ENCODE measurements around the gene IGFBP4. TPM values are rescaled to one million over a fixed set of nuclear protein-coding genes. Genes with fewer than 3 reads are reported as not detected.

The IGFBP4 gene
- total RNA-seq, 1 experiment from 2014 or later: 6.5 TPM

GRCh38 chr17:40433551-40434415 lies 9.5 kb upstream of the IGFBP4 start:
- intact Hi-C loops (cut with micrococcal nuclease): no loop called here

GRCh38 chr17:40436636-40437035 lies 6.6 kb upstream of the IGFBP4 start:
- DNase-seq (ENCODE audit: unreplicated experiment): no peak
- ChIA-PET CTCF (interaction anchor here (0.9 to 7.3 kb wide), 3 partner anchors 21 to 1229 kb away, joined by 4 to 97 read pairs (median 4); no protein-coding TSS in a partner anchor), POLR2A (interaction anchor here (0.6 to 1.1 kb wide), 4 partner anchors 55 to 97 kb away, joined by 3 to 4 read pairs (median 3); partner anchors contain the start of gene TNS4)
- H3K27me3 Mint-ChIP-seq (ENCODE audit: insufficient read depth, unreplicated experiment): peaks cover 12% of the 10 kb centered on the region
- no peaks in the 10 kb centered on the region for H3K4me1 Mint-ChIP-seq (ENCODE audit: insufficient read depth, unreplicated experiment)
- no peak for TF ChIP-seq CTCF (IDR thresholded peaks at IDR 0.05; ENCODE audit: unreplicated experiment)
- no peak overlapping the region for H3K4me3 Mint-ChIP-seq (ENCODE audit: unreplicated experiment)
- intact Hi-C loops (cut with micrococcal nuclease): no loop called here
- no peaks in the 10 kb centered on the region for H3K9me3 Mint-ChIP-seq (ENCODE audit: unreplicated experiment)
- no peaks in the 10 kb centered on the region for H3K36me3 Mint-ChIP-seq (ENCODE audit: insufficient read depth, unreplicated experiment)
- no TSS peak for BruUV-seq (replicated peaks)
- no peak overlapping the region for H3K27ac Mint-ChIP-seq (ENCODE audit: low read depth, unreplicated experiment)

More at GRCh38 chr17:40433551-40434415, 9.5 kb upstream of the IGFBP4 start:
- peak; percentile 35 for TF ChIP-seq CTCF (IDR thresholded peaks at IDR 0.05; ENCODE audit: unreplicated experiment)
- ChIA-PET POLR2A (interaction anchor here (0.9 kb wide), 1 partner anchor 37 kb away, joined by 4 read pairs; no protein-coding TSS in a partner anchor), CTCF (interaction anchor here (0.7 to 1.7 kb wide), 4 partner anchors 16 to 126 kb away, joined by 3 to 6 read pairs (median 5); partner anchors contain the start of gene TOP2A)
- peak; percentile 30 for DNase-seq (ENCODE audit: unreplicated experiment)
- no TSS peak for BruUV-seq (replicated peaks)
- H3K4me1 Mint-ChIP-seq (ENCODE audit: insufficient read depth, unreplicated experiment): no peaks in the 10 kb centered on the region
- H3K27ac Mint-ChIP-seq (ENCODE audit: low read depth, unreplicated experiment): no peak overlapping the region
- H3K4me3 Mint-ChIP-seq (ENCODE audit: unreplicated experiment): no peak overlapping the region
- H3K27me3 Mint-ChIP-seq (ENCODE audit: insufficient read depth, unreplicated experiment): peaks cover 14% of the 10 kb centered on the region
- H3K36me3 Mint-ChIP-seq (ENCODE audit: insufficient read depth, unreplicated experiment): no peaks in the 10 kb centered on the region
- no peaks in the 10 kb centered on the region for H3K9me3 Mint-ChIP-seq (ENCODE audit: unreplicated experiment)

- H3K9me3 Mint-ChIP-seq (ENCODE audit: unreplicated experiment): no peaks in the 10 kb centered on the region
- ChIA-PET POLR2A (interaction anchor here (0.6 to 1.1 kb wide), 5 partner anchors 34 to 97 kb away, joined by 3 to 4 read pairs (median 3); partner anchors contain the start of gene TNS4), CTCF (interaction anchor here (0.6 to 7.3 kb wide), 4 partner anchors 20 to 1229 kb away, joined by 3 to 97 read pairs (median 4); no protein-coding TSS in a partner anchor)
- BruUV-seq (replicated peaks): no TSS peak
- H3K4me1 Mint-ChIP-seq (ENCODE audit: insufficient read depth, unreplicated experiment): no peaks in the 10 kb centered on the region
- intact Hi-C loops (cut with micrococcal nuclease): no loop called here
- DNase-seq (ENCODE audit: unreplicated experiment): no peak
- no peak overlapping the region for H3K27ac Mint-ChIP-seq (ENCODE audit: low read depth, unreplicated experiment)
- no peaks in the 10 kb centered on the region for H3K36me3 Mint-ChIP-seq (ENCODE audit: insufficient read depth, unreplicated experiment)
- TF ChIP-seq CTCF (IDR thresholded peaks at IDR 0.05; ENCODE audit: unreplicated experiment): no peak
- H3K27me3 Mint-ChIP-seq (ENCODE audit: insufficient read depth, unreplicated experiment): peaks cover 6% of the 10 kb centered on the region
- no peak overlapping the region for H3K4me3 Mint-ChIP-seq (ENCODE audit: unreplicated experiment)
Measured at GRCh38 chr17:40437095-40437732, 6.0 kb upstream of the IGFBP4 start.

GRCh38 chr17:40440166-40440565 lies 3.1 kb upstream of the IGFBP4 start:
- intact Hi-C loops (cut with micrococcal nuclease): loop anchor here (2.0 kb wide), 1 partner anchor 57 kb away; no protein-coding TSS in a partner anchor
- POLR2A ChIA-PET: interaction anchor here (0.9 to 2.2 kb wide), 2 partner anchors 29 to 31 kb away, joined by 3 to 13 read pairs; no protein-coding TSS in a partner anchor
- Mint-ChIP-seq H3K4me1 (ENCODE audit: insufficient read depth, unreplicated experiment) (peaks cover 14% of the 10 kb centered on the region), H3K4me3 (ENCODE audit: unreplicated experiment) (no peak overlapping the region), H3K36me3 (ENCODE audit: insufficient read depth, unreplicated experiment) (no peaks in the 10 kb centered on the region), H3K27ac (ENCODE audit: low read depth, unreplicated experiment) (no peak overlapping the region), H3K9me3 (ENCODE audit: unreplicated experiment) (no peaks in the 10 kb centered on the region), H3K27me3 (ENCODE audit: insufficient read depth, unreplicated experiment) (peaks cover 11% of the 10 kb centered on the region)
- no peak for DNase-seq (ENCODE audit: unreplicated experiment)
- no peak for TF ChIP-seq CTCF (IDR thresholded peaks at IDR 0.05; ENCODE audit: unreplicated experiment)
- no TSS peak for BruUV-seq (replicated peaks)
- CTCF ChIA-PET: interaction anchor here (0.6 to 7.3 kb wide), 13 partner anchors 9 to 340 kb away, joined by 3 to 97 read pairs (median 3); no protein-coding TSS in a partner anchor

All from MCF 10A (cell line).